HG03558 (cell line): ENCODE data around the gene SBNO1.

Experiments used
- ATAC-seq: cut with Tn5 transposase; IDR thresholded peaks from one replicate; pipeline ENCODE4 v1.9.1; 2021; ENCODE audit warnings: moderate number of reproducible peaks; ENCODE audit not compliant: unreplicated experiment; ENCODE audit errors: extremely low read depth

Gene SBNO1

GRCh38 chr12:123278101-123278627, 86.5 kb downstream of the SBNO1 start:
- ATAC-seq = no peak

- no peak for ATAC-seq
Measured at GRCh38 chr12:123273166-123273565, 91.5 kb downstream of the SBNO1 start.

DNA sequence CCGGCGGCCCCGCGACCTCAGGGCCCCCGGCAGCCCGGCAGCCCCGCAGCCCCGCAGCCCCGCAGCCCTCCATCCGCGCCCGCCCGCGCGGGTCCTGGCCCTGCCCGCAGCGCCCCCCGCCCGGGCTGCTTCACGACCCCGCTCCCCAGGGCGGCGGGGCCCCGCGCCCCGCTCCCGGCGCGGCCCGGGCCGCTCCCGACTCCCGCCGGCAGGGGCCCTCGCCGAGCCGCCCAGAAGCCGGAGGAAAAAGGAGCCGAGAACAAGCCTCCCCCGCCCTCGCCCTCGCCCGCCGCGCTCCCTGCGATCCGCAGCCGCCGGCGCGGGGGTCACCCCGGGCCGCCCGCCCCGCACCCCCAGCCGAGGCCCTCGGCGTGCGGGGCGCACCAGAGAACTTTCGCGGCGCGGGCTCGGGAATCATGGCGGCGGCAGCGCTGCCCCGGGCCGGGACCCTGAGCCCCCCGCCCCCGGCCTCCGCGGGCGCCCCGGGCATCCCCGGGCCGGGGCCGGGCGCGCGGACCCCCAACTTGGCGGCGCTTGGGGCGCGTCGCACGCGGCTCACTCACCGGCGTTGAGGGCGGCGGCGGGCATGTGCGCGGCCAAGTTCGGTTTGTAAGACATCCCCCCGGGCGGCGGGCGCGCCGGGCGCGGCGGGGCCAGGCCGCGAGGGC, 93.5 kb downstream of the SBNO1 start:
- no peak for ATAC-seq

DNA sequence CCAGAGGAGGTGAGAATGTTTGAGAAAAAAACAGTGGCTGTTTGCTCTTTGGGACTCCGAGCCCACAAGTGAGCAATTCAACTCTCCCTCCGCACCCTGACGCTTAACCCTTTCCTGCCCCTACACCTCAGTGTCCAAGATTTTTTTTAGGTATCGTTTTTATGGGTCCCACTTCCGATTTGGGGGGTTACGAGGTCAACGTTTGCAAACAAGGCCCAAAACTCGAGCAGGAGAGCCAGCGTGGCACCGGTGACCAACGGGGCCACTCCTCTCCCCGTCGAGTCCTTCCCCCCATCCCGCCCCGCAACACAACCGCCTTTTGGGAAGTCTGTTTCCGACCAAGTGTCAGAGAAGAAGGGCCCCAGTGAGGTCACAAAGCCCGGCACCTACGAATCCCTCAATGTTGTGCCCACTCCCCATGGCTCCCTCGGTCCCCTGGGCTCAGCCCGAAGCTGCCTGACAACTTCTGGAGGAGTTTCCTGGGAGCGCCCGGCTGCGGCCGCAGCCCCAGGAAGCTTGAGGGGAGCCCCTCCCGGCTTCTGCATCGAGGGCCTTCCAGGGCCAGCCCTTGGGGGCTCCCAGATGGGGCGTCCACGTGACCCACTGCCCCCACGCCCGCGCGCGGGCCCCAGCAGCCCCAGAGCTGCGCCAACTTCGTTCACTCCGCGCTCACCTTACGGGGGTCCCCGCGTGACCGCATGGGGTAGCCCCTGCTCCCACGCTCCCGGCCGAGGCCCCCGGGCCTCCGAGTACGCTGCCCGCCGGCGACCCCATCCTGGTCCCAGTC, 94.2 kb downstream of the SBNO1 start:
- no peak for ATAC-seq

DNA sequence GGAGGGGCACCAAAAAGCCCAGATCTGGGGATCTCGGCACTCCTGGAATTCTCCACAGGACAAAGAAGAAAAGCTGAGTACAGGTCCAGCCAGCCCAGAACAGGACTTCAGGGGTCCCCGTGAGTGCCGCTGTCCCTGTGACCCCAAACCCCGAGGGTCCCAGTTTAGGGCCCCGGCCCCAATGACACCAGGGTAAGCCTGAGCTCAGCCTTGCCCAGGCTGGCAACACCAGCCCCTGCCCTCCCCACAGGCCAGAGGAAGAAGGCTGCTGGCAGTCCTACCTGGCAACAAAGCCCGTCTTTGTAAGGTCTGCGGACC, 94.8 kb downstream of the SBNO1 start:
- no peak for ATAC-seq

DNA sequence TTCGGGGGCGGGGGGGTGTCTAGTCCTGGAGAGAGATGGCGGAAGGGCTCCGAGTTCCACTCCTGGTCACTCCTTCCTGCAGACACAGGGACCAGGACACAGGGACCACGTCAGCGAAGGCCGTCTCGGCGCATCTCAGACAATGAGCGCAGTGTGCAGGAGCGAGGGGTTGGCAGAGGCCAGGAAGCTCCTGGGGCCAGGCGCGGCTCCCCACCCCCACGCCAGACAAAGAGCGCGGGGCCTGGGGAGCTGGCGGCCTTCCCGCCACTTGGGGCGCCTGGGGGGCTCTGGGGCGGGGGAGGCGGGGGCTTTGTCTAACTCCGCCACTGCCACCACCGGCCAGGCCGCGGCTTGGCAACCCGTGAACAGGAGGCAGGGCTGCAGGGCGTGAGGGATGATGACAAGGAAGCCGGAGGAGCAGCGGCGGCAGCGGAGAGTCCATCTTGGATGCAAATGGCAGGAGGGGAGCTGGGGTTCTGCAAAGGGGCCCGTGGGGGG, 95.2 kb downstream of the SBNO1 start:
- ATAC-seq = no peak

DNA sequence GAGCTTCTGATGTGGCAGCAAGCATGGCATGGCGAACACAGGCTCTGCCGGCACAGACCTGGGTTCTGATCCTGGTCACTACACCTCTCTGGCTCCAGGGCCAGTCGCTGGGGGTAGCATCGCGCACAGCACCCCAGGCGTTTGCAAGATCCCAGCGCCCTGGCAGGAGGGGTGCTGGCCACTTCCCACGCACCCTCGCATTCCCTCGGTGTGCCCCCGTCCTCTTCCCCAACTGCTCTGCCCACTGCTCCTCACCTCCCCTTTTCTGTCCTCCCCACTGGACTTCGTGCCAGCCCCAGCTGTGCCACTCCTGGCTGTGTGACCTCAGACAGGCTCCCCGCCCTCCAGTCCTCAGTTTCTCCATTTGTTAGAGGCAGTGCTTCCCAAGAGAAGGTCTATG, 95.8 kb downstream of the SBNO1 start:
- no peak for ATAC-seq

- no peak for ATAC-seq
Measured at GRCh38 chr12:123267991-123268843, 96.4 kb downstream of the SBNO1 start.

- ATAC-seq = no peak
Measured at GRCh38 chr12:123267335-123267920, 97.2 kb downstream of the SBNO1 start.

DNA sequence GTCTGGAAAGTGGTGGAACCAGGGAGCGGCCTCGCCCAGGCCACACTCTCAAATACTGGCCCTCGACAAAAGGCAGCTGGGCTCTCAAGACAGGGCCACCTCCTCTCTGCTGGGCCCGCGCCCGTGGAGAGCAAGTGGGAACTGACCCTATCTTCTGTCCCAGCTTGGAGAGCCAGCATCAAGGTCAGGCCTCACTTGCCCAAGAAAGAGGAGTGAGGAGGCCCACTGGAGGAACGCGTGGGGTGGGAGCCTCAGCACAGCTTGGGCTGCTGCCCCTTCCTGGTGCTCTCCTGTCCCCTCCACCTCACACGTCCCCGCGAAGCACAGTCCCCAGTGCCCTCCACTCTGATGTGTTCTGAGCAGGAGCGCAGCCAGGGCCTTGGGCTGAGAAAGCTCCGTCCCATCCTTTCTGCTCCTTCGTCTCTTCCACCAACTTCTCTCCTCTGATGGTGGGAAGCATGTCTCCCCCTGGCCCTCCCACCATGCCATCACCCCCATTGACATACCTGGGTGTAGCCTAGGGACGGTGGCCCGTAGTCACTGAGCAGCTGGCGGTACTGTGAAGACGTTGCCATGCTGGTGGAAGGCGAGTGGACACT, 97.9 kb downstream of the SBNO1 start:
- no peak for ATAC-seq

DNA sequence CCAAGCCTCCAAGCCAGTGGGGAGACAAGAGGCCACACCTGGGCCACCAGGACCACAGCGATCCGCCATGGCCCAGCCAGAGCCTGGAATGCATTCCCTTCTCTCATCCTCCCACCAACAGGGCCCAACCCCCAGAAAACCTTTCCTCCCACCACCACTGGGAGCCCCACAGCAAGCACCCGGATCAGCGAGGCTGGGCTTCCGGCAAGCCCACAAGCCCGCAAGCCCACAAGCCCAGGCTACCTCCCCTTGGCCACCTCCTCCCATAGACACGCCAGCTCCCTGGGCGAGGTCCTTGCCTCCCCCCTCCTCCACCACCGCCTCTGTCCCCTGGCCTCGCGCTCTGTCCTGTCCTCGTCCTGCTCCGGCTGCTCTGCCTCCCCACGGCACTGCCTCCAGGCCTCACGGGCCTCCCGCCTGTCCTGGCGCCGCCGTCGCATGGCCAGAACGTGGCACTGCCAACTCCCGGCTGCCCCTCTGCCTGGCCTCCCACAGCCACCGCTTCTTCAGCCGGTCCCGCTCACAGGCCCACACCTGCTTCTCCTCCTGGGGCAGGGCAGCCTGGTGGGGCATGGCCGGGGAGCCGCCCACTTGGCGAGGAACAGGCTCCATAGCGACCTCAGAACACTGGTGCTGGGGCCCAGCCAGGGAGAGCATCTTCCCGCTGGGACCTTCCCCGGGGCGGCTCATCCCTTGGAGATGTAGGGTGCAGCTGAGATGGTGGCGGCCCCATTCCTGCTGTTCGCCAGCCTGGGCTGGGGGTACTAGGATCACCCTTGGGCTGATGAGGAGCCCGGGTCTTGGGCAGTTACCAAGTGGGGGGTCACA, 98.6 kb downstream of the SBNO1 start:
- ATAC-seq = no peak

- ATAC-seq = no peak
Measured at GRCh38 chr12:123264642-123265041, 100.0 kb downstream of the SBNO1 start.

DNA sequence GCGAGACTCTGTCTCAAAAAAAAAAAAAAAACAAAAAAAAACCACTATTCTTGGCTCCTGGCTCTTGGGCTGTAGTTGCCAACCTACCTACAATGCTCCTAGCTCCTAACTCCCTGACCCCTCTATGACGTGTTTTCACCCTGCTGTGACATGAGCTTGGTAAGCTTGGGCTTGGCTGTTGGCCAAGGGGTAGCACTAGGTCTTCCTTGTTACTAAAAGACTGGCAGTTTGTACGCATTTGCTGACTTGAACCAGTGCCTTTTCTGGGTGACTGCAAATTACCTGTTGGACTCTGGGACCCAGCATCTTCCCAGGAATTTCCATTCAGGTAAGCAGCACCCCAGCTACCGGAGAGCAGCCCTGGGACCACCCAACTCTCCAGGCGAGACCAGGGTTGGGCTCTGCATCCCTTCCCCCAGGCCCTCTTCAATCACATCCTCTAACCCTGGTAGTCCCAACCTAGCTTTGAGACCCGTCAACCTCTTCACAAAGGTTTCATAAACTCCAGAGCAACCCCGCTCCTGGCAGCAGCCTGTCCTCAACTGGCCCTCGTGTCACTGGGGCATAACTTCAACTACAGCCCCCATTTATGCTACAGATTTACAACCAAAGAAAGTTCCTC, 101.3 kb downstream of the SBNO1 start:
- ATAC-seq = no peak

GRCh38 chr12:123261196-123261595, 103.5 kb downstream of the SBNO1 start:
- no peak for ATAC-seq

GRCh38 chr12:123260081-123260480, 104.6 kb downstream of the SBNO1 start:
- no peak for ATAC-seq

DNA sequence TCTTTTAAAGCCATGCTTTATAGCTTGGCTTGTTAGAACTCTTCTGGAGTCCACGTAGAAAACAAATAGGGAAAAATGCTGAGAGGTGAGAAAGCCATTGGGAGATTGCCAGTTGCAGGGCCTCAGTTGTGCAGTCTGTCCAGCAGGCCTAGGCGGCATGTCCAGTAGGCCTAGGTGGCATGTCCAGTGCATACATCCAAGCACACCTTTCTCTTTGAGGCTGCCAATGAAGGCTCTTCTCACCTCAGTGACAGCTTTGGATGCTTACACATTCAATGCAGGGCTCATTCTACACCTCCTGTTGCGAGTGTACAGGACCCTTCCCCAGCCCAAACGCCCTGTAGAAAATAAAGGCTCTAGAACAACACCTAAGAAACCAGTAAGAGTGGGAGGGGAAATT, 106.1 kb downstream of the SBNO1 start:
- ATAC-seq = no peak

- no peak for ATAC-seq
Measured at GRCh38 chr12:123254853-123255446, 109.7 kb downstream of the SBNO1 start.
